DMS53 treated with DMSO at 0.1 percent for 48 hours (cell line): ENCODE measurements around the gene RASAL2.

ENCODE experiments used
- DNase-seq: peaks from one replicate; lab custom pipeline; 2025; ENCODE audit not compliant: unreplicated experiment; lab: John Stamatoyannopoulos, UW

RASAL2 gene

GRCh38 chr1:178418284-178418955 is 324.5 kb downstream of the RASAL2 start:
- DNase-seq: no peak

- no peak for DNase-seq
These were observed 340.5 kb downstream of the RASAL2 start for GRCh38 chr1:178434360-178434759.

- DNase-seq: no peak
These were observed 341.1 kb downstream of the RASAL2 start for GRCh38 chr1:178434899-178435435.

GRCh38 chr1:178436899-178437298 is 343.0 kb downstream of the RASAL2 start:
- no peak for DNase-seq

GRCh38 chr1:178438432-178438831 is 344.5 kb downstream of the RASAL2 start:
- no peak for DNase-seq

- DNase-seq: no peak
These were observed 349.0 kb downstream of the RASAL2 start for GRCh38 chr1:178442925-178443324.

- DNase-seq: no peak
These were observed 357.0 kb downstream of the RASAL2 start for GRCh38 chr1:178450871-178451270.

- DNase-seq: no peak
These were observed 357.6 kb downstream of the RASAL2 start for GRCh38 chr1:178451529-178451928.

GRCh38 chr1:178452013-178452412 is 358.1 kb downstream of the RASAL2 start:
- DNase-seq: no peak

- no peak for DNase-seq
These were observed 362.6 kb downstream of the RASAL2 start for GRCh38 chr1:178456472-178456871.

GRCh38 chr1:178457651-178458050 is 363.7 kb downstream of the RASAL2 start:
- DNase-seq: no peak

GRCh38 chr1:178458203-178458602 is 364.3 kb downstream of the RASAL2 start:
- no peak for DNase-seq

GRCh38 chr1:178461104-178461503 is 367.2 kb downstream of the RASAL2 start:
- no peak for DNase-seq

GRCh38 chr1:178461701-178462100 is 367.8 kb downstream of the RASAL2 start:
- DNase-seq: no peak

- no peak for DNase-seq
These were observed 370.2 kb downstream of the RASAL2 start for GRCh38 chr1:178464141-178464540.

GRCh38 chr1:178464566-178464965 is 370.7 kb downstream of the RASAL2 start:
- DNase-seq: no peak

GRCh38 chr1:178465011-178465410 is 371.1 kb downstream of the RASAL2 start:
- DNase-seq: no peak

GRCh38 chr1:178467837-178468236 is 373.9 kb downstream of the RASAL2 start:
- DNase-seq: no peak

- DNase-seq: no peak
These were observed 376.6 kb downstream of the RASAL2 start for GRCh38 chr1:178470411-178470960.

GRCh38 chr1:178472531-178472930 is 378.6 kb downstream of the RASAL2 start:
- no peak for DNase-seq

GRCh38 chr1:178477373-178477772 is 383.5 kb downstream of the RASAL2 start:
- DNase-seq: no peak

- no peak for DNase-seq
These were observed 383.9 kb downstream of the RASAL2 start for GRCh38 chr1:178477841-178478240.
